T-helper 2 cell treated with Interferon-gamma antibody and Interleukin-4, amounts not matched to agents 5 μg/mL and 100 μg/mL, for 36 hours (primary cell): Measurements from ENCODE around the gene CRIP2.

Experiments used
- DNase-seq: peaks from one replicate; pipeline ENCODE4 v3.0.0; 2021; ENCODE audit warnings: low spot score
- H3K27ac Mint-ChIP-seq: one replicate; pipeline ENCODE4 v1.8.0; 2021; ENCODE audit warnings: mild to moderate bottlenecking, mixed read lengths
- H3K27me3 Mint-ChIP-seq: one replicate; pipeline ENCODE4 v1.8.0; 2021; ENCODE audit warnings: low read depth, mixed read lengths
- H3K36me3 Mint-ChIP-seq: one replicate; pipeline ENCODE4 v1.8.0; 2021; ENCODE audit warnings: low read depth, mixed read lengths
- H3K4me1 Mint-ChIP-seq: one replicate; pipeline ENCODE4 v1.8.0; 2021; ENCODE audit warnings: low read depth, mixed read lengths
- H3K4me3 Mint-ChIP-seq: one replicate; pipeline ENCODE4 v1.8.0; 2022; ENCODE audit warnings: mild to moderate bottlenecking, moderate library complexity, mixed read lengths
- H3K9me3 Mint-ChIP-seq: one replicate; pipeline ENCODE4 v1.8.0; 2021; ENCODE audit warnings: mixed read lengths

The CRIP2 gene

GRCh38 chr14:105437723-105438500 lies 36.7 kb upstream of the CRIP2 start:
- Mint-ChIP-seq H3K27me3 (no peaks in the 10 kb centered on the region), H3K4me3 (no peak overlapping the region), H3K9me3 (no peaks in the 10 kb centered on the region), H3K36me3 (peaks cover 14% of the 10 kb centered on the region), H3K4me1 (no peaks in the 10 kb centered on the region), H3K27ac (no peak overlapping the region)
- no peak for DNase-seq

GRCh38 chr14:105439179-105439578 lies 35.4 kb upstream of the CRIP2 start:
- no peaks in the 10 kb centered on the region for H3K4me1 Mint-ChIP-seq
- no peak overlapping the region for H3K27ac Mint-ChIP-seq
- H3K4me3 Mint-ChIP-seq = no peak overlapping the region
- no peaks in the 10 kb centered on the region for H3K27me3 Mint-ChIP-seq
- no peaks in the 10 kb centered on the region for H3K9me3 Mint-ChIP-seq
- DNase-seq = no peak
- peaks cover 14% of the 10 kb centered on the region for H3K36me3 Mint-ChIP-seq

DNA sequence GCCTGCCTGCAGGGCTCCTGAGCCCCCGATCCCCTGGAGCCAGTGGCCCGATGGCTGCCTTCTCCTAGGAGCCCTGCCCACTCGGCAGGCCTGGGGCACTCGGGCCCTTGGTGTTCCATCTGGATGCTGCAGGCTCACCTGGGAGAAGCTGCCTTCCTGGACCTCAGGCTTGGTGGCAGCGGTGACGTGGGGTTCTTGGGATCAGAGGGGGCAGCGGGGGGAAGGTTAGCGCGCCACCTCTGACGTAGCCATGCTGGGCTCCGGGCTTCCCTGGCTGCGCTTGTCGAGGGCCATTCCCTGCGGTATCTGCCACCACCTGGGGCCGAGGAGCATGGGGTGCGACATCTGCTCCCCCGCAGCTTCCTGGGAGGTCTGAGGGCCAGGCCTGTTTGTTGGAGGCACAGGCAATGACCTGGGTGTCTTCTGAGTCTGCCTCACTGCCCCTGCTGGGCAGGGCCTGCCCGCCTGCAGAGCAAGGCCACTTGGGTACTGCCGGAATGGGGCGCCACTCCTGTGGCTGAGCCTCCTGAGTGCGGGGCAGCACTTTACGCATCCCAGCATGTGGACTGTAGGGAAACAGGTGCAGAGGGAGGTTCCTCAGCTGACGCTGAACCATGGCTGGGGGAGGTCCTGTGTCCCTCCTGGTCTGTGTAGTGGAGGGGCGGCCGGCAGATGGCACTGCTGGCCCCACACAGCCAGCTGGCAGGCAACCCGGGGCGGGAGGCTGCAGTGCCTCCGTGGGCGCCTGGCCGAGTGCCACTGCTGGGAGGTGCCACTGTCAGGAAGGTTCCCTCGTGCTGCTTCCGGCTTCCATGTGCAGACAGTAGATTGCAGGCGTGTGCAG lies 34.7 kb upstream of the CRIP2 start:
- DNase-seq = no peak
- H3K4me1 Mint-ChIP-seq = no peaks in the 10 kb centered on the region
- peaks cover 13% of the 10 kb centered on the region for H3K36me3 Mint-ChIP-seq

DNA sequence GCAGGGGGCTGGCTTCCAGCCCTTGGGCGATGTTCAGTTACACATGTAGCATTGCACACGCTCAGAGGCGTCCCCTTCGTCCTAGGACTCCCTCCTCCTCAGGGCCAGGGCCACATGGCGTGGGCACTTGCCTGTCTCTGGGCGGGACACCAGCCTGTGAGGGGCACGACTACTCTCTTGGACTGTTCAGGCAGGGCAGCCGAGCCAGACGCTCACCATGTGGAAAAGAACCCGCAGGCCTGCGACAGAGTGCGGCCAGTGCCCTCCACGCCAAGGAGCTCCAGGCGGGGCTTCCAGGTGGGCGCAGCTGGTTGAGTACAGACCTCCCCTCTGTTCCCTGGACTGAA lies 34.1 kb upstream of the CRIP2 start:
- H3K9me3 Mint-ChIP-seq = no peaks in the 10 kb centered on the region
- H3K4me3 Mint-ChIP-seq = no peak overlapping the region
- H3K36me3 Mint-ChIP-seq = peaks cover 12% of the 10 kb centered on the region
- no peak overlapping the region for H3K27ac Mint-ChIP-seq
- no peak for DNase-seq
- no peaks in the 10 kb centered on the region for H3K4me1 Mint-ChIP-seq
- no peaks in the 10 kb centered on the region for H3K27me3 Mint-ChIP-seq

More for the DNA sequence above, 34.7 kb upstream of the CRIP2 start:
- H3K9me3 Mint-ChIP-seq = no peaks in the 10 kb centered on the region
- no peaks in the 10 kb centered on the region for H3K27me3 Mint-ChIP-seq
- no peak overlapping the region for H3K4me3 Mint-ChIP-seq
- no peak overlapping the region for H3K27ac Mint-ChIP-seq

DNA sequence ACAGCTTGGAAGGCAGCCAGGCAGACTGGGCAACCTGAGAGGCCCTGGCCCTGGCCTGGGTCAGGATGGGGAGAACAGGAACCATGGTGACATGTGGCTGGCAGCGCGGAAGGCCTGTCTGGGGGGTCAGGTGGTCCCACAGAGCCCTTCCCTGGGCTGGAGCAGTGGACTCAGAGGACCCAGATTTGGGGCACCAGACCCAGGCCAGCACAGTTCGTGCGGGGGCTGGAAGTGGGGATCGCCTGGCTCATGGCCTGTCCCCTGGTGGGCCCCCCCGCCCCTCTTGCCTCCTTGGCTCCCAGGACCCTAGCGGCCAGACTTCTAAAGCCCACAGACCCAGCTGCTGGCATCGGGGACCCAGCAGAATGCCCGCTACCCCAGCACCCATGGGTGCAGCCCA lies 33.6 kb upstream of the CRIP2 start:
- no peak overlapping the region for H3K4me3 Mint-ChIP-seq
- H3K36me3 Mint-ChIP-seq = peaks cover 9% of the 10 kb centered on the region
- H3K27ac Mint-ChIP-seq = no peak overlapping the region
- H3K27me3 Mint-ChIP-seq = no peaks in the 10 kb centered on the region
- H3K9me3 Mint-ChIP-seq = no peaks in the 10 kb centered on the region
- DNase-seq = no peak
- no peaks in the 10 kb centered on the region for H3K4me1 Mint-ChIP-seq

DNA sequence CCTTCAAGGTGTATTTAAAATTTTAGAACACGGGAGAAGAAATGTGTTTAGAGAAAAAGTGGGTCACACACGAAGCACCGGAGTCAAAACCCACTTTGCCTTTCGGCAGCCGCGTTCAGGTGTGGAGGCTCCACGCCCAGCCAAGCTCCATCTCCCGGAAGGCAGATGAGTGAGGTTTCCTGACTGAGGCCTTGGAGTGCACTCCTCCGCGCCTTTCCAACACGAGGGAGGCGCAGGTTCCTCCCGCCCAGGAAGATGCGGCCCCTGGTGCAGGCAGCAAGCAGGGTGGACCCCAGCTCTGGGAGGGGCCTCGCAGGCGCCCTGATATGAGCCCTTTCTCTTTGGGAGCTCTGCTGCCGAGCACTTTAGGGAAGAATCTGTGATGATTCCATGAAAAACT lies 32.5 kb upstream of the CRIP2 start:
- Mint-ChIP-seq H3K4me1 (no peaks in the 10 kb centered on the region), H3K36me3 (peaks cover 7% of the 10 kb centered on the region), H3K9me3 (no peaks in the 10 kb centered on the region), H3K27me3 (no peaks in the 10 kb centered on the region), H3K4me3 (no peak overlapping the region), H3K27ac (no peak overlapping the region)
- DNase-seq = no peak

GRCh38 chr14:105442834-105443233 lies 31.8 kb upstream of the CRIP2 start:
- Mint-ChIP-seq H3K4me3 (no peak overlapping the region), H3K9me3 (no peaks in the 10 kb centered on the region), H3K27me3 (no peaks in the 10 kb centered on the region), H3K36me3 (peaks cover 7% of the 10 kb centered on the region), H3K4me1 (no peaks in the 10 kb centered on the region), H3K27ac (no peak overlapping the region)
- no peak for DNase-seq

DNA sequence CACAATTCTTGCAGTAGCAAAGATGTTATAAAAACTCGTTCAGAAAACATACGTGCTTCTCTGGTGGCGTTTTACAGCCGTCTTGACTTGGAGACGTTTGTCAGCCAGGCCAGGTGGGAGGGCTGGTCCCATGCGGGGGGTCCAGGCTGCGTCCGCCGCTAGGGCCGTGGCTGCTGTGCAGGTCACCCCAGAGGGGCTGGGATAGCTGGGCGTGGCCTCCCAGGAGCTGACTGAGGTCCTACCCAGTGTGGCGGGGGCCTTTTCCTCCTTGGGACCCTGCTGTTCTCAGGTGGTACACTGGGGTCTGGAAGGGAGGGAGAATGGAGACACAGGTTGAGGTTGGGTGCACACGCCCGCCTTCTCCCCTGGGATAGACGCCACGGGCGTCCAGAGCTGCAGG lies 29.8 kb upstream of the CRIP2 start:
- Mint-ChIP-seq H3K27me3 (no peaks in the 10 kb centered on the region), H3K27ac (no peak overlapping the region), H3K36me3 (peaks cover 7% of the 10 kb centered on the region), H3K9me3 (no peaks in the 10 kb centered on the region), H3K4me3 (no peak overlapping the region), H3K4me1 (no peaks in the 10 kb centered on the region)
- DNase-seq = no peak

GRCh38 chr14:105445290-105445689 lies 29.3 kb upstream of the CRIP2 start:
- no peak overlapping the region for H3K4me3 Mint-ChIP-seq
- no peak for DNase-seq
- no peaks in the 10 kb centered on the region for H3K4me1 Mint-ChIP-seq
- H3K27ac Mint-ChIP-seq = no peak overlapping the region
- peaks cover 7% of the 10 kb centered on the region for H3K36me3 Mint-ChIP-seq
- no peaks in the 10 kb centered on the region for H3K27me3 Mint-ChIP-seq
- no peaks in the 10 kb centered on the region for H3K9me3 Mint-ChIP-seq

DNA sequence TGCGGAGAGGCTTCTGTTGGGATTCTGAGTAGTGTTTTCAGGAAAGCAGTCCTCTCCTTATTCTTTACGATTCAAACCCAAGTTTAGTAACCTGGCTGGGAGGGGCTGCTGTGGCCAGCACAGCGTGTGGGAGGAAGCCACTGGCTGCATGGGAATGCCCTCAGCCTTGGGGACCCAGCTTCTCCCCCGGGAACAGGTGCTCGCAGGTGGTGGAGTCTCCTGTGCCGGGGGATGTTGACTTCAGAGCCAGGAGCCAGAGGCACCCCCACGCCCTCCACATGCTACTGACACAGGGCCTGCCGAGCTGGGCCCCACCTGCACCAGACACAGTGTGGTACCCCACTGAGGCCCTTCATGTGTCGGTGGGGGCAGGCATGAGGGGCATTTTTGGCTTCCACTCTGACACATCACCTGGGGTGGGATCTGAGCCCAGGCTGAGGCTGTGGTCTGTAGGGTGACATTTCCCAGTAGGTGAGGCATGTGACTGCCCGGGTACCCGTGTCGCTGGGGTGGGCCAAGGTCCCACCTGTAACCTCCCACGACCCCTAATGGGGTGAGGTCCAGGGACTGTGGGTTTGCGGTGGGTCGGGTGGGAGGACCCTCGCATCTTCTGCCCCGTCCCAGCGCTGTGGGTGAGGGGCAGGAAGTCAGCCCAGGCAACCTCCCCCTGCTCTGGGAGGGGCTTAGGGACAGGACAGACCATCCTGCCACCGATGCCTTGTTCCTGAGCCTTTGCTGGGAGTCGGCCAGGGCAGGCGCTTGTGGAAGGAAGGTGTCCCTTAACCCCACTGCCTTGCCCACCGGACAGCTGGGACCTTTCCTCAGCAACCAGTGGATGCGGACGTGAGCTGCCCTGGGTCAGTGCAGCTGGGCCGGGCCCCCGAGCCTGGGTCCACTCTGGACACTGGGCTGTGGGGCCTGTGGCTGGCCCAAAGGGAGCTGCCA lies 28.4 kb upstream of the CRIP2 start:
- DNase-seq = no peak
- no peaks in the 10 kb centered on the region for H3K27me3 Mint-ChIP-seq
- no peak overlapping the region for H3K27ac Mint-ChIP-seq
- no peak overlapping the region for H3K4me3 Mint-ChIP-seq
- peaks cover 7% of the 10 kb centered on the region for H3K36me3 Mint-ChIP-seq
- H3K4me1 Mint-ChIP-seq = no peaks in the 10 kb centered on the region
- H3K9me3 Mint-ChIP-seq = no peaks in the 10 kb centered on the region

DNA sequence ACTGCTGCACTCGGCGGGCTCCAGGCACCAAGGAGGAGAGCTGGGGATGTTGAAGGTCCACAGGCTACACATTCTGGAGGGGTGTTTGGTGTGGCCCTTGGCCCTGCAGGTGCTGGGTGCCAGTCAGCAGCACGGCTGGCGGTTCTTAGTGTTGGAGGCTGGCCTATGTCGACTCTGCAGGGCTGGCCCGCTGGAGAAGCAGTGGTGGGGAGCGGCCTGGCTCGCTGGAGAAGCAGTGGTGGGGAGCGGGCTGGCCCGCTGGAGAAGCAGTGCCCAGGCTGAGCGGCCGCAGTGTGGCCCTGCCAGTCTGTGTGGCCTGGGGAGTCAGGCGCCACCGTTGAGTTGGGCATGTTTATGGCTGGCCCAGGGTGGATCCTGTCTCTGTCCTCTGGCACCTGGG lies 27.6 kb upstream of the CRIP2 start:
- Mint-ChIP-seq H3K9me3 (no peaks in the 10 kb centered on the region), H3K27ac (no peak overlapping the region), H3K4me1 (no peaks in the 10 kb centered on the region), H3K36me3 (peaks cover 5% of the 10 kb centered on the region), H3K4me3 (no peak overlapping the region), H3K27me3 (no peaks in the 10 kb centered on the region)
- DNase-seq = no peak

- Mint-ChIP-seq H3K9me3 (no peaks in the 10 kb centered on the region), H3K27me3 (no peaks in the 10 kb centered on the region), H3K36me3 (peaks cover 8% of the 10 kb centered on the region), H3K4me3 (no peak overlapping the region), H3K27ac (no peak overlapping the region), H3K4me1 (peaks cover 1% of the 10 kb centered on the region)
- no peak for DNase-seq
Measured at GRCh38 chr14:105447651-105448640, 26.7 kb upstream of the CRIP2 start.

DNA sequence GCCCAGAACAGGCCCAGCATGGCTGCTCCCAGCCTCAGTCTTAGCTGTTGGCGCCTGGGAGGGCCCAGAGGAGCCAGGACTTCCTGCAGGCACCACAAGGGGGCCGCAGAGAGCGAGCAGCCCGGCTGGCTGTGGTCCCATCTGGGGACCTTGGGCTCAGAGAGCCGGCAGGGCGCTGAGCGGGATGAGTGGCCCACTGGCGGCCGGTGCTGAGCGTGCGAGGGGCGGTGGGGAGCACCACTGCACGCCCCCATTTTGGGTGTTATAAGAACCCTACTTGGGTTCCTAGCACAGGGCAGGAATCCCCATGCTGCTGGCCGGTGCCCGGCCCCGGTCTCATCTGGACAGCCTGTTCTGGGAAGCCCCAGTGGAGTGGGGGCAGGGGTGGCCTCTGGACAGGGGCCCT lies 25.9 kb upstream of the CRIP2 start:
- Mint-ChIP-seq H3K4me3 (no peak overlapping the region), H3K27ac (no peak overlapping the region), H3K4me1 (peaks cover 1% of the 10 kb centered on the region), H3K36me3 (peaks cover 8% of the 10 kb centered on the region), H3K9me3 (no peaks in the 10 kb centered on the region), H3K27me3 (no peaks in the 10 kb centered on the region)
- DNase-seq = peak; percentile 32
